Measurements from ENCODE around the gene SIGLEC5.

DNA sequence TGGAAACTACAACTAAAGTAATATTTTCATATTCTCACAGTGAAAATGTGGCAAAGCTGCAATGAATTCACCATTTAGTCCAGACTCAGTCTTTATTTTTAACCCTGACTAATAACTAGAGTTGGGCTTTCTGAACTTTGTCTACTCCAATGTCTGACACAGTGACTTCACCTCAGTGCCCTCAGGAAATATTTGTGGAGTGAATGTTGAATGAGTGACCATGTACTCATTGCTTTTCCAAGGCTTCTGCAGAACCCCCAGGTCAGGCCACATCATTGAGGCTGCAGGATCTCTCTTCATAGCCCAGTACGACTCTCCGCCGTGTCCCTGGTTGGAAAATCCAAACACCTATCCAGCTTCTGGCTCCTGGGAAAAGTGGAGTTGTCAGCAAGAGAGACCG is 57.3 kb downstream of the SIGLEC5 start:
- TF ChIP-seq, protein P1, sequence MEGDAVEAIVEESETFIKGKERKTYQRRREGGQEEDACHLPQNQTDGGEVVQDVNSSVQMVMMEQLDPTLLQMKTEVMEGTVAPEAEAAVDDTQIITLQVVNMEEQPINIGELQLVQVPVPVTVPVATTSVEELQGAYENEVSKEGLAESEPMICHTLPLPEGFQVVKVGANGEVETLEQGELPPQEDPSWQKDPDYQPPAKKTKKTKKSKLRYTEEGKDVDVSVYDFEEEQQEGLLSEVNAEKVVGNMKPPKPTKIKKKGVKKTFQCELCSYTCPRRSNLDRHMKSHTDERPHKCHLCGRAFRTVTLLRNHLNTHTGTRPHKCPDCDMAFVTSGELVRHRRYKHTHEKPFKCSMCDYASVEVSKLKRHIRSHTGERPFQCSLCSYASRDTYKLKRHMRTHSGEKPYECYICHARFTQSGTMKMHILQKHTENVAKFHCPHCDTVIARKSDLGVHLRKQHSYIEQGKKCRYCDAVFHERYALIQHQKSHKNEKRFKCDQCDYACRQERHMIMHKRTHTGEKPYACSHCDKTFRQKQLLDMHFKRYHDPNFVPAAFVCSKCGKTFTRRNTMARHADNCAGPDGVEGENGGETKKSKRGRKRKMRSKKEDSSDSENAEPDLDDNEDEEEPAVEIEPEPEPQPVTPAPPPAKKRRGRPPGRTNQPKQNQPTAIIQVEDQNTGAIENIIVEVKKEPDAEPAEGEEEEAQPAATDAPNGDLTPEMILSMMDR (IDR thresholded peaks at IDR 0.05) = no peak
- no peak for TF ChIP-seq POLR2A (IDR thresholded peaks at IDR 0.05)
